ENCODE results near the gene ASIC3.
"Not testable (repeated sequence)": the region's sequence is repeated elsewhere in the genome, so short reads cannot be mapped to it uniquely, and the experiment has no call there.

ASIC3 gene

DNA sequence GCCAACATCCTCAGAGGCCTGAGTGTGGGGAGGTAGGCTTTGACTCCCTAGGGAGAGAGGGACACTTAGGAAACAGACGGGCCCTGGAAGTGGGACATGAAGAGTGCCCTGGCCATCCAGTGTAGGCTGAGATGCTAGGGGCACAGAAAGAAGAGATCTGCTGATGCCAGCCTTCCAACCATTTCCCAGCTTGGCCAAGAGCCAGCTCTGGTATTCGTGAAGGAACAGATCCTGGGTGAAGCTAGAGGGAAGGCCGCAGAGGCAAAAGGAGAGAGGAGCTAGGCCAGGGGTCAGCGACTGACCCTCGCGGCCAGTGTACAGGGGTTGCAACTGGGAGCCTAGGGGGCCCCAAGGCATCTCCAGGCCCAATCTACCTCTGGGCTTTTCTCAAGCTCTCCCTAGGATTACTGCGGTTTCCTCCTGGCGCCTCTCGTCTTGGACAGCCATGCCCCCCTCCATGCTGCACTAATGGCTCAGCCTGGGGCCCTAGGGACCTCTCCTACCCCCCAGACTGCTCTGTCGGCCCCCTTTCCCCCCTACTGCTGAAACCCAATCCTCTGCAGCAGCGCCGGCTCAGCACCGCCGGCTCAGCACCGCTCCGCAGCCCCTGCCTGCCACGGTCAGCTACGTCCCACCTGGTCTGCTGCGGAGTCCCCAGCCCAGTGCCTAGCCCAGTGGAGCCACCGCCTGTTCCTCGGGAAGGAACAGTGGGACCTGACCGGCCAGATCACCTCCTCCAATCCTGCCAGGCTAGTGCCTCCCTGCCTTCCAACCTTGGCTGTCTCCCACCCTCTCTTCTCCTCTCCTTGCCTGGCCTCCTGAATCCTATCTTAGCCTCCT lies at the start of gene ASIC3:
TSS of gene ASIC3 (plus strand) at position 556 of the 840 bp plus-strand sequence. CDS start 355 bp downstream, outside the sequence.
- no peak for DNase-seq

DNA sequence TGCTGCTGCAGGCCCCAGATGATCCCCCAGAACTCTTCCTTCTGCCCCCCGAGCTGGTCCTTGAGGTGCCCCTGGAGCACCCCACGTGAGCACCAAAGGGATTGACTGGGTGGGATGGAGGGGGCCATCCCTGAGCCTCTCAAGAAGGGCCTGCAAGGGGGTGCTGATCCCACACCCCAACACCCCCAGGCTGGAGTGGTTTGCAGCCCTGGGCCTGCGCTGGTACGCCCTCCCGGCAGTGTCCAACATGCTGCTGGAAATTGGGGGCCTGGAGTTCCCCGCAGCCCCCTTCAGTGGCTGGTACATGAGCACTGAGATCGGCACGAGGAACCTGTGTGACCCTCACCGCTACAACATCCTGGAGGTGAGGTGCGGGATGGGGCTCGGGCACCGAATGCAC lies 49.3 kb upstream of the ASIC3 start:
- no peak for DNase-seq

DNA sequence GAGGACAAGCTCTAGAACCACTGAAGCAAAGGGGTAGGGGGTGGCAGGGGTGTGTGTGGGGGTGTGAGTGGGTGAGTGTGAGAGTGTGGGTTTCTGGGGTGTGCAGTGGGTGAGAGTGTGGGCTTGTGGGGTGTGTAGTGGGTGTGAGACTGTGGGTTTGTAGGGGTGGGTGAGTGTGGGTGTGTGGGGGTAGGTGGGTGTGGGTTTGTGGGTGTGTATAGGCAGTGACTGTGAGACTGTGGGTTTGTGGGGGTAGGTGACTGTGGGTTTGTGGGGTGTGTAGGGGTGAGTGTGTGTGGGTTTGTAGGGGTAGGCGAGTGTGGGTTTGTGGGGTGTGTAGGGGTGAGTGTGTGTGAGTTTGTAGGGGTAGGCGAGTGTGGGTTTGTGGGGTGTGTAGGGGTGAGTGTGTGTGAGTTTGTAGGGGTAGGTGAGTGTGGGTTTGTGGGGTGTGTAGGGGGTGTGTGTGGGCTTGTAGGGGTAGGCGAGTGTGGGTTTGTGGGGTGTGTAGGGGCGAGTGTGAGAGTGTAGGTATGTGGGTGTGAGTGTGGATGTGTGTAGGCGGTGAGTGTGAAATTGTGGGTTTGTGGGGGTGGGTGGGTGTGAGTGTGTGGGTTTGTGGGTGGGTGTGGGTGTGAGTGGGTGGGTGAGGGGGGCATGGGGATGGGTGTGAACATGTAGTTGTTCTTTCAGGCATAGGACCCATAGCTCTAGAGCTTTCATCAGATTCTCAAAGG lies 48.7 kb upstream of the ASIC3 start:
- DNase-seq: no peak

DNA sequence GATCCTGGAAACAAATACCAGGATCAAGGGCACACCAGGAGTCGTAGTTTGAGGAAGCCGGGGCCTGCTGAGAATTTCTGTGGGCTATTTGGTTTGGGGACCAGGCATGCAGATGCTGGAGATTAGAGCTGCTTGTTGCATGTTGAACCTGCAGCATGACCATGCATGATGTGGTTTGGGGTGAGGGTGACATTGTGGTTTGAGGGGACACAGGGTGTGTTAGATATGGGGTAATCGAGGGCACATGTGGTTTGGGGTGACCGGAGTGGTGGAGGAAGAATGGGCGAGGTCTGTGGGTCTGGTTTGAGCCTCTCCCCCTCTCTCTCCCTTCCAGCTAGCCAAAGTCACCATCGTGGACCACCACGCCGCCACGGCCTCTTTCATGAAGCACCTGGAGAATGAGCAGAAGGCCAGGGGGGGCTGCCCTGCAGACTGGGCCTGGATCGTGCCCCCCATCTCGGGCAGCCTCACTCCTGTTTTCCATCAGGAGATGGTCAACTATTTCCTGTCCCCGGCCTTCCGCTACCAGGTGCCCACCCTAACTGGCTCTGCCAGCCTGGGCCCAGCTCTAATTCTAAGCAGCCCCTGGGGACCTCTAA lies 47.3 kb upstream of the ASIC3 start:
- DNase-seq: no peak

DNA sequence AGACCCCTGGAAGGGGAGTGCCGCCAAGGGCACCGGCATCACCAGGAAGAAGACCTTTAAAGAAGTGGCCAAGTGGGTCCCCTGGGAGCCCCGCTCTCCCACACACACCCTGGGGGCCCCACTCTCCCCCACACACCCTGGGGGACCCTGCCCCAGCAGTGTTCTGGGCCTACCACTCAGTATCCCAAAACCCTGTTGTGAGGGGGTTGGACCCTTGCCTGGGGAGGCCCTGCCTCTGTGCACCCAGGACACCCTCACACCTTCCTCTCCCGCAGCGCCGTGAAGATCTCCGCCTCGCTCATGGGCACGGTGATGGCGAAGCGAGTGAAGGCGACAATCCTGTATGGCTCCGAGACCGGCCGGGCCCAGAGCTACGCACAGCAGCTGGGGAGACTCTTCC lies 46.8 kb upstream of the ASIC3 start:
- no peak for DNase-seq

DNA sequence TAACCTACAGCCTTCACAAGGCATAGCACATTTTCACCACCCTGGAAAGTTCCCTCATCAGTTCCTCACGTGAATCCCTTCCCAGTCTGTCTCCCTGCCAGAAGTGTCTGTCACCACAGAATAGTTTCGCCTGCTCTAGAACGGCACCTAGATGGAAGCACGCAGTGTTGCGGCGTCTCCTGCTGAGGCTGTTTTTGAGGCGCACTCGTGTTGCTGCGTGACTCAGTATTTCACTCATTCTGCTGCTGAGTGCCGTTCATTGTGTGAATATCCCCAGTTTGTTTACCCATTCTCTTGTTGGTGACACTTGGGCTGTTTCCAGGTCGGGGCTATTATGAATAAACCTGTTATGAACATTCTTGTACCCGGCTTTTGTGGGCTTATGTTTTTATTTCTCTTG lies 44.8 kb upstream of the ASIC3 start:
- no peak for DNase-seq

DNA sequence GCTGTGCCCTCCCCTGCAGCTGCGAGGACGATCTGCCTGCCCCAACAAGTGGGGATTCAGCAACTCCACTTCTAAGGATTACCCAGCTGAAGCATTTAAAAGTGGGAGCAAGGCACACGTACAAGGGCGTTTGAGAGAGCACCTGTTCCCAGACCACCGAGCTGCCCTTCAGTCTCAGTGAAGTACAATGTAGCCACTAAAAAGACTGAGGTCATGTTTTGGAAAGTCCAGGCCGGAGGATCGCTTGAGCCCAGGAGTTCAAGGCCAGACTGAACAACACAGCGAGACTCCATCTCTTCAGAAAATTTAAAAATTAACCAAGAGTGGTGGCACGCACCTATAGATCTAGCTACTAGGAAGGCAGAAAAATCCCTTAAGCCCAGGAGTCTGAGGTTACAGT lies 42.8 kb upstream of the ASIC3 start:
- DNase-seq: no peak

DNA sequence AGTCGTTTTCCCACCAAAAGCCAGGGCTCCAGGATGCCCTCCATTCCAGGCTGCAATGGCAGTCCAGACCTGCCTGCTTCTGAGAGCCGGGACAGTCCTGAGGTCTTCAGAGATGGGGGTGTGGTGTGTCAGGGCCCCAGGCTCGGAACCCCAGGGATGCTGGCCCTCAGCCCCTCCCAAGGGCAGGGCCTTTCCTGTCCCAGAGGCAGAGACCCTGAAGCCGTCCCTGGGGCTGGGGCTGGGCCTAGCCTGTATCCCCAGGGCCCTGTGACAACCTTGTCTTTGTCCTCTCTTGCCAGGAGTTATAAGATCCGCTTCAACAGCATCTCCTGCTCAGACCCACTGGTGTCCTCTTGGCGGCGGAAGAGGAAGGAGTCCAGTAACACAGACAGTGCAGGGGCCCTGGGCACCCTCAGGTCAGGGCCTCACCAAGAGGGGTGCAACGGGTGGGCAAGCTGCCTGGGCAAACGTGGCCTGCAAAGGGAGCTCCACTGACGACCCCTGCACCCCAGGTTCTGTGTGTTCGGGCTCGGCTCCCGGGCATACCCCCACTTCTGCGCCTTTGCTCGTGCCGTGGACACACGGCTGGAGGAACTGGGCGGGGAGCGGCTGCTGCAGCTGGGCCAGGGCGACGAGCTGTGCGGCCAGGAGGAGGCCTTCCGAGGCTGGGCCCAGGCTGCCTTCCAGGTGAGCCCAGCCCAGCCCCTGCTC lies 41.6 kb upstream of the ASIC3 start:
- DNase-seq: no peak

DNA sequence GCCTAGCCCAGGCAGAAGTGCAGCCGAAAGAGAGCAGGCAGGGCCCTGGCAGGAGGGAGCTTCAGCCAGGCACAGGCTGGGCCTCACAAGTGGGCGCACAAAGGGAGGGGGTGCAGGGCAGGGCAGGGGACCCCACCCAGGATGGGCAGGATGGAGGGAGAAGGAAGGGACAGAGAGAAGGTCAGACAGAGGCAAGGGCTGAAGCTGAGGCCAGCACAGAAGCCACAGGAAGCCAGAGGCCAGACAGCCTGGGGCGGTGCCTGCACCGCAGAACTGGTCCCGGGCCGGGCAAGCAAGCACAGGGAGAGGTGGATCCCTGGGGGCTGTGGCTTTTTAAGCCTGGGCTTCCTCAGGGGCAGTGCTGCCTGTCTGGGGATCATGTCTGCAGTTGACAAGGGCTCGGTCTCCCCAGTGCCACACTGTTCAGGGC lies 40.8 kb upstream of the ASIC3 start:
- DNase-seq: no peak

DNA sequence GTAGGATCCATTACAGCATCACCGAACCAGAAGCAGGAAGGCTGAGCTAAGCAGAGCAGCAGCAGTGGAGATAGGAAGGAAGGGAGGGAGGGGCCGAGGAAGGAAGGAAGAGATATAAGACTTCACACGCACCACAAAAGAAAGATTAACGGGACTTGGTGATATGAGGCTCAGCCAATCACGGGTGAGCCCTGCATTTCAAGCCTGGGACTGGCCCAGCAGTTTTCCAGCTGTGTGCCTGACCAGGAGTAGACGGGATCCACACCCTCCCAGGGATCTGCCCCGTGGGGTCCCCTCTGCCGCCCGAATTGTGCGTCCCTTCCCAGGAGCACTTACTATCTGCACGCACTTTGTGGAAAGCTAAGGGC lies 40.2 kb upstream of the ASIC3 start:
- DNase-seq: no peak

DNA sequence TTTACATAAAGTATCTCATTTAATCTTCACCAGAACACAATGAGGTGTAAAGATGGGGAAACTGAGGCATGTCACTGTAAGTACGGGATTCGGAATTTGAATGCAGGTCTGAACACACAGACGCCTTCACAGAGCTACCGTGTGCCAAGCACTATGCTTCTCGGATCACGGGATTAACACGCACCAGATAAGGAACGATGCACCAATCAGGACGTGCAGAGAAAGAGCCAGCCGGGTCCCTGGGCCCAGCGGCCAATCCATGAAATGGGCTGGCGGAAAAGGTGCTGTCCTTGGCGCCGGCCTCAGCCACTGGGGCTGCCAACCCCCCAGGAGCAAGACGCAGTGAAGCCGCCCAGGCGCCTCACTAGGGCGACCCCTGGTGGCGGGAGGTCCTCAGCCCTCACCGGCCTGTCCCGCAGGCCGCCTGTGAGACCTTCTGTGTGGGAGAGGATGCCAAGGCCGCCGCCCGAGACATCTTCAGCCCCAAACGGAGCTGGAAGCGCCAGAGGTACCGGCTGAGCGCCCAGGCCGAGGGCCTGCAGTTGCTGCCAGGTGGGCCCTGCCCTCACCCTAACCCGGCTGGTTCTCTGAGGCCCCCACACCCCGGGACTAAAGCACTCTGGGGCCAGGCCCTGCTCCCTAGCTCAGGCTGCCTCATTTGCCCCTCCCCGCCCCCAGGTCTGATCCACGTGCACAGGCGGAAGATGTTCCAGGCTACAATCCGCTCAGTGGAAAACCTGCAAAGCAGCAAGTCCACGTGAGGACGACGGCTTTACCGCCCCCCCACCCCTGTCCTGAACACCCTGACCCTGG lies 39.6 kb upstream of the ASIC3 start:
- DNase-seq: no peak

DNA sequence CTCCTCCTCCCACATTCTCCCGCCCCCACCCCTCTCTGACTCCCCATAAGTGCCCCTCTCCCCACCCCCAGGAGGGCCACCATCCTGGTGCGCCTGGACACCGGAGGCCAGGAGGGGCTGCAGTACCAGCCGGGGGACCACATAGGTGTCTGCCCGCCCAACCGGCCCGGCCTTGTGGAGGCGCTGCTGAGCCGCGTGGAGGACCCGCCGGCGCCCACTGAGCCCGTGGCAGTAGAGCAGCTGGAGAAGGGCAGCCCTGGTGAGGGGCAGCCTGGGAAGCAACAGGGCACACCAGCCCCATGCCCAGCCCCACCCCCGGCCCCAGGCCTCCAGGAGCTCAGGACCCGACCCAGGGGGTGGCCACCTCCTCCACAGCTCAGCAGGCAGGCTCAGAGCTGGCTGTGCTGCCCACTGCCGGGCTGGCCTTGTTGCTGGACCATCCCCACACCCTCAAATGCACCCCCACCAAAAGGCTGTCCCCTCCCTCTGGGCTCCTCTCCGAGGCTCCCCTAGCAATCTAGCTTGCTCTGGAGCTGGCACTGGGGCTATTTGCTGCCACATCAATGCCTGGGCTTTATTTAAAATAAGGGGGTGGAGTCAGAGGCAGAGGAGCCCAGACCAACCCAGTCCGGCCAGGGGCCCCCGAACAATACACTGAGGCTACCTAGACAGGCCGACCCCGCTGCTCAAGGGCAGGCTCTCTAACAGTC lies 38.8 kb upstream of the ASIC3 start:
- DNase-seq: no peak

DNA sequence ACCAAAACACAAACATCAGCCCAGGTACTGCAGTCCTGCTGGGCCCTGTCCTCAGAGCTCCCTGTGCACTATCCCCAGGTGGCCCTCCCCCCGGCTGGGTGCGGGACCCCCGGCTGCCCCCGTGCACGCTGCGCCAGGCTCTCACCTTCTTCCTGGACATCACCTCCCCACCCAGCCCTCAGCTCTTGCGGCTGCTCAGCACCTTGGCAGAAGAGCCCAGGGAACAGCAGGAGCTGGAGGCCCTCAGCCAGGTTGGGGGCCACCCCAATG lies 38.4 kb upstream of the ASIC3 start:
- no peak for DNase-seq

DNA sequence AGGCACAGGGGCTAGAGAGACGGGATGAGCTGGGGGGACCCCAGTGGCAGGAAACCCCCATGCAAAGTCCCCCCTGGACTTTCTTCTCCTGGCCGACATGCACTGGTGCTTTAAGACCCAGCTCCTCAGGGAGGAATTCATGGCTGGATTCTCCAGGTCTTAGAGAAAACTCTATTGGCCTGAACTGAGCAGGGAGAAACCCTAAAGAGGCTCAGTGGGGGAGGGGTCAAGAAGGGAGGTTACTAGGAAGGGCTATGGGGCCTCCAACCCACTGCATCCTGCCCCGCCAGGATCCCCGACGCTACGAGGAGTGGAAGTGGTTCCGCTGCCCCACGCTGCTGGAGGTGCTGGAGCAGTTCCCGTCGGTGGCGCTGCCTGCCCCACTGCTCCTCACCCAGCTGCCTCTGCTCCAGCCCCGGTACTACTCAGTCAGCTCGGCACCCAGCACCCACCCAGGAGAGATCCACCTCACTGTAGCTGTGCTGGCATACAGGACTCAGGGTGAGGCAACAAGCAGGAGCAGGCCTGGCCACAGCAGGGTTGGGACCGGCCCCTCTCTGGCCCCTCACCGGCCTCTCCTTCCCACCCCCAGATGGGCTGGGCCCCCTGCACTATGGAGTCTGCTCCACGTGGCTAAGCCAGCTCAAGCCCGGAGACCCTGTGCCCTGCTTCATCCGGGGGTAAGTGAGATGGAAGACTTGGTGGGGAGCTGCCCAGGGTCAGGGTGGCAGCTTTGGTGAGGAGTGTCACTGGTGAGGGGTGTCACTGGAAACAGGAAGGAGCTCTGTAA lies 37.8 kb upstream of the ASIC3 start:
- DNase-seq: no peak

DNA sequence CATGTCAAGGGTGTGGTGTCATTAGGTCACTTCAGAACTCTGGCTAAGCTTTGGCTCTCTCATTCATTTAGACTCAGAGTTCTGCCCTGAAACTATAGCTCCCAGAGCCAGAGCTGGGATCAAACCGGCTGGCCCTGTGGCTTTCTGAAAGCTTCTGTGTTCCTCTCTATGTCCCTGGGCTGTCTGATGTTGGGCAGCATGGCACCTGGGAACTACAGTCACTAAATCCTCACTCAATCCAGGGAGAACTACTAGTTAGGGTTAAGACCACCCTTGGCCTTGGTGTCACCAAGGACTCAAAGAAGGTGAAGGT lies 37.3 kb upstream of the ASIC3 start:
- DNase-seq: no peak

DNA sequence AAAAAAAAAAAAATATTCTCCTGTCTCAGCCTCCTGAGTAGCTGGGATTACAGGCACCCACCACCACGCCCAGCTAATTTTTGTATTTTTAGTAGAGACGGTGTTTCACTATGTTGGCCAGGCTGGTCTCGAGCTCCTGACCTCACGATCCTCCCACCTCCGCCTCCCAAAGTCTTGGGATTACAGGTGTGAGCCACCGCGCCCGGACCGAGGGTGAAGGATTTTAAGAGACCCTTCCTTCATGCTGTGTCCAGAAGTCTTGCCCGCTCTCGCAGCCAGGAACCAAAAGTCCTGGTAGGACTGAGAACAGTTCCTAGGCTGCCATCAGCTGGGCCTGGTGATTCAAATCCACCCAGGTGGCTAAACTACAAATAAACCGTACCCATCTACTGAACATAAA lies 36.7 kb upstream of the ASIC3 start:
- DNase-seq: not testable (repeated sequence)

DNA sequence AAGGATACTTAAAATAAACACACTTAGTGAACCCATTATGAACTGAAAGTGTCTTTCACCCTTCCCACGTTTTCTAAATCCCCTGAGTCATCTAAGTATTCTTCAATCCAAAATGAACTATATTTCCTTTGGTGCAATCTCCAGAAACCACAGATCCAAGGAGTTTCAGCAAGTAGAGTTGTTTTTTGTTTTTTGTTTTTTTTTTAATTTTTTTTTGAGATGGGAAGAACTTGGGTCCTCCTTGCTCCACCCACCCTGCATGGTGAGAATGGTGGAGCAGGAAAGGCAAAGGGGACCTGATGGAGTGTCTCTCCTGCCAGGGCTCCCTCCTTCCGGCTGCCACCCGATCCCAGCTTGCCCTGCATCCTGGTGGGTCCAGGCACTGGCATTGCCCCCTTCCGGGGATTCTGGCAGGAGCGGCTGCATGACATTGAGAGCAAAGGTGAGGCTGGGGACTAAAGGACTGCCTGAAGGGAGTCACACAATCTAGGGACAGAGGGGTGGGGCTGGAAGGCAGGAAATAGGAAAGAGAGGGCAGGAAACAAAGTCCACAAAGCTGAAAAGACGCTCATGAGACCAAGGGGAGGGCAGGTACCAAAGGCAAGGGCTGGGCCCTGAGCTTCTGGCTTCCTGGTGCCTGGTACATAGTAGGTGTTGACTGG lies 36.2 kb upstream of the ASIC3 start:
- peak; percentile 51 for DNase-seq

DNA sequence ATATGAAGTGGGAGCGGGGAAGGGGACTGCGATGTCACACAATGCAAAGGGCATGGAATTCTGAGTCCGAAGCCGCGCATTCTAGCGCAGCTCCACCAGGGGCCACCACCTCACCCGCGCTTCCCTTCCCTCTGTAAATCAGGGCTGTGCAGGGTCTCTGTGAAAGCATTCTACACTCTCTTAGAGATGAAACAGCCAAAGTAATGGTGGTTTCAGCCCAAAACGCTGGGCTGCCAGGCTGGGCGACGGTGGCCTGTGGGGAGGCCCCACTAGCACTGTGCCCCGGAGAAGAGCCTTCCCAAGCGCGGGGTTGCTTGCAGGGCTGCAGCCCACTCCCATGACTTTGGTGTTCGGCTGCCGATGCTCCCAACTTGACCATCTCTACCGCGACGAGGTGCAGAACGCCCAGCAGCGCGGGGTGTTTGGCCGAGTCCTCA lies 35.4 kb upstream of the ASIC3 start:
- DNase-seq: no peak

DNA sequence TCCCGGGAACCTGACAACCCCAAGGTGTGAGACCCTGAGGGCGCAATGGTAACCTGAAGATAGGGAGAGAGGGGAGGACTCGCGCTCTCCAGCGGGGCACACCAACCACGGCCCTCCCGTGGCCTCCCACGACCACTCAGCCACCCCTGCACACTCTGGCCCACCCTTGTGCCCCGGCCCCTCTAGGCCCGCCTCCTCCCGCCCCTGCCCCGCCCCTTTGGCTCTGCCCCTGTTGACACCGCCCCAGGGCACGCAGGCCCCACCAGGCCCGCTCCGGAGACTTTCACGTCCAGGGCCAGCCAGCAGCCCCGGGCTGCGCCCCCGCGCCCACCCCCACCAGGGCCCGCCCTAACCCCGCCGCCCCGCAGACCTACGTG lies 35.0 kb upstream of the ASIC3 start:
- DNase-seq: no peak

DNA sequence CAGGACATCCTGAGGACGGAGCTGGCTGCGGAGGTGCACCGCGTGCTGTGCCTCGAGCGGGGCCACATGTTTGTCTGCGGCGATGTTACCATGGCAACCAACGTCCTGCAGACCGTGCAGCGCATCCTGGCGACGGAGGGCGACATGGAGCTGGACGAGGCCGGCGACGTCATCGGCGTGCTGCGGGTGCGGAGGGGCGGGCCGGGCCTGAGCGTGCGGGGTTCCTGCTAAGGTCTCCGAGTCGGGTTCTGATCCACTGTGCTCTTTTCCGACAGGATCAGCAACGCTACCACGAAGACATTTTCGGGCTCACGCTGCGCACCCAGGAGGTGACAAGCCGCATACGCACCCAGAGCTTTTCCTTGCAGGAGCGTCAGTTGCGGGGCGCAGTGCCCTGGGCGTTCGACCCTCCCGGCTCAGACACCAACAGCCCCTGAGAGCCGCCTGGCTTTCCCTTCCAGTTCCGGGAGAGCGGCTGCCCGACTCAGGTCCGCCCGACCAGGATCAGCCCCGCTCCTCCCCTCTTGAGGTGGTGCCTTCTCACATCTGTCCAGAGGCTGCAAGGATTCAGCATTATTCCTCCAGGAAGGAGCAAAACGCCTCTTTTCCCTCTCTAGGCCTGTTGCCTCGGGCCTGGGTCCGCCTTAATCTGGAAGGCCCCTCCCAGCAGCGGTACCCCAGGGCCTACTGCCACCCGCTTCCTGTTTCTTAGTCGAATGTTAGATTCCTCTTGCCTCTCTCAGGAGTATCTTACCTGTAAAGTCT lies 34.4 kb upstream of the ASIC3 start:
- DNase-seq: peak; percentile 24
